Measurements from ENCODE around the gene BICRA.

Gene BICRA

DNA sequence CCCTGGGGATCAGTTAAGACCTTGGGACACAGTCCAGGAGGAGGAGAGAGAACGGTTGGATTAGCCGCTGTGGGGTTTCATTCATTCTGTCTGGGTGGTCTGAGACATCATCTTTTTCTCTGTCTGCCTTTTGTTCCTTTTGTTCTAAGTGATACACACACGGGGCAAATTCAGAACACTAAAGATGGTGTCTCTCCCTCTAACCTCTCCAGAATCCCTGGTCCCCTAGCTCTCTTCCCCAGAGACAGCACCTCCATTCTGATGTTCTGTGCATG is 5.0 kb downstream of the BICRA start:
- H2AFZ ChIP-seq = no peak overlapping the region
- no peaks in the 10 kb centered on the region for H3K36me3 ChIP-seq (ENCODE audit: control insufficient read depth, insufficient read depth, low read length)
- H3K4me3 ChIP-seq (ENCODE audit: low read depth, low read length) = no peak overlapping the region
- H3K4me1 ChIP-seq = peaks cover 3% of the 10 kb centered on the region
- H3K9ac ChIP-seq = no peak overlapping the region
- H3K27me3 ChIP-seq (ENCODE audit: control insufficient read depth, insufficient read depth, low read length) = no peaks in the 10 kb centered on the region
- no peak overlapping the region for H3K4me2 ChIP-seq (ENCODE audit: low read length)
- H3K27ac ChIP-seq = no peak overlapping the region
- TF ChIP-seq, protein P1, sequence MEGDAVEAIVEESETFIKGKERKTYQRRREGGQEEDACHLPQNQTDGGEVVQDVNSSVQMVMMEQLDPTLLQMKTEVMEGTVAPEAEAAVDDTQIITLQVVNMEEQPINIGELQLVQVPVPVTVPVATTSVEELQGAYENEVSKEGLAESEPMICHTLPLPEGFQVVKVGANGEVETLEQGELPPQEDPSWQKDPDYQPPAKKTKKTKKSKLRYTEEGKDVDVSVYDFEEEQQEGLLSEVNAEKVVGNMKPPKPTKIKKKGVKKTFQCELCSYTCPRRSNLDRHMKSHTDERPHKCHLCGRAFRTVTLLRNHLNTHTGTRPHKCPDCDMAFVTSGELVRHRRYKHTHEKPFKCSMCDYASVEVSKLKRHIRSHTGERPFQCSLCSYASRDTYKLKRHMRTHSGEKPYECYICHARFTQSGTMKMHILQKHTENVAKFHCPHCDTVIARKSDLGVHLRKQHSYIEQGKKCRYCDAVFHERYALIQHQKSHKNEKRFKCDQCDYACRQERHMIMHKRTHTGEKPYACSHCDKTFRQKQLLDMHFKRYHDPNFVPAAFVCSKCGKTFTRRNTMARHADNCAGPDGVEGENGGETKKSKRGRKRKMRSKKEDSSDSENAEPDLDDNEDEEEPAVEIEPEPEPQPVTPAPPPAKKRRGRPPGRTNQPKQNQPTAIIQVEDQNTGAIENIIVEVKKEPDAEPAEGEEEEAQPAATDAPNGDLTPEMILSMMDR (IDR thresholded peaks at IDR 0.05) = no peak
- H3K9me3 ChIP-seq (ENCODE audit: control insufficient read depth, low read length) = no peaks in the 10 kb centered on the region
- H3K79me2 ChIP-seq = peaks cover 70% of the 10 kb centered on the region

DNA sequence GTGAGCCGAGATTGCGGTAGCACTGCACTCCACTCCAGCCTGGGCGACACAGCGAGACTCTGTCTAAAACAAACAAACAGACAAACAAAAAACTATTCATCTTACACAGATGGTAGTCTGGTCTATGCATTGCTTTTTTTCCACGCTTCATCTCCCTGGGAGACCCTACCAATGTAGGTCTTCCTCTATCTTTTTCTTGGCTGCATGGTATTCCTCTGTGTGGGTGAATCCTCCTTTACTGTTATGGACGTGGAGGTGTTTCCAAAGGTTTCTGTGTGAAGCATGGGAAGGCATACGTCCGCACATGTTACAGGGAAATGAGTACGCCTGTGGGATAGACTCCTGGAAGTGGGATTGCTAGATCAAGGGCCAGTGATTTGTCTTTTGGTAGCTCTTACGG is 5.6 kb downstream of the BICRA start:
- H3K27ac ChIP-seq = no peak overlapping the region

DNA sequence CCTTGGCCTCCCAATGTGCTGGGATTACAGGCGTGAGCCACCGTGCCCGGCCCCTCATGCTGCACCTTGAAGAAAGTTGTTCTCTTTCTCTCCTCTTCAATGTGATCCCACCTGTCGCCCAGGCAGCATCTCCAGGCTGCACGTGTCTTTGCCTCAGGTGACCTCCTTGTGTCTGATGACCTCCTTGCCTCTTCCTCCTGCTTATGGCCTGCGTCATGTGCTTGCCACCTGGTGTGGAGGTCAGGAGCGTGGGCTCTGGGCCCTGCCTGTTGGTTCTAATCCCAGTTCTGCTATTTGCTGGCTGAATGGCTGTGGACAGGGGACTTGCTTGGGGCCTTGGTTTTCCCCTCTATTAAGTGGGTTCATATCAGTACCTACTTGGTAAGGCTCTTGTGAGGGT is 6.3 kb downstream of the BICRA start:
- H3K9ac ChIP-seq = no peak overlapping the region
- H3K4me1 ChIP-seq = peaks cover 3% of the 10 kb centered on the region
- TF ChIP-seq, protein P1 (IDR thresholded peaks at IDR 0.05) = no peak
- peaks cover 75% of the 10 kb centered on the region for H3K79me2 ChIP-seq
- H2AFZ ChIP-seq = no peak overlapping the region
- no peak overlapping the region for H3K4me2 ChIP-seq (ENCODE audit: low read length)
- H3K27me3 ChIP-seq (ENCODE audit: control insufficient read depth, insufficient read depth, low read length) = no peaks in the 10 kb centered on the region
- no peaks in the 10 kb centered on the region for H3K36me3 ChIP-seq (ENCODE audit: control insufficient read depth, insufficient read depth, low read length)
- H3K4me3 ChIP-seq (ENCODE audit: low read depth, low read length) = no peak overlapping the region
- no peaks in the 10 kb centered on the region for H3K9me3 ChIP-seq (ENCODE audit: control insufficient read depth, low read length)
- H3K27ac ChIP-seq = no peak overlapping the region

More for the DNA sequence above, 5.6 kb downstream of the BICRA start:
- Histone ChIP-seq H3K9ac (no peak overlapping the region), H2AFZ (no peak overlapping the region), H3K79me2 (peaks cover 72% of the 10 kb centered on the region), H3K27me3 (ENCODE audit: control insufficient read depth, insufficient read depth, low read length) (no peaks in the 10 kb centered on the region), H3K4me1 (peaks cover 3% of the 10 kb centered on the region), H3K4me2 (ENCODE audit: low read length) (no peak overlapping the region), H3K9me3 (ENCODE audit: control insufficient read depth, low read length) (no peaks in the 10 kb centered on the region), H3K4me3 (ENCODE audit: low read depth, low read length) (no peak overlapping the region), H3K36me3 (ENCODE audit: control insufficient read depth, insufficient read depth, low read length) (no peaks in the 10 kb centered on the region)
- TF ChIP-seq, protein P1 (IDR thresholded peaks at IDR 0.05) = no peak

DNA sequence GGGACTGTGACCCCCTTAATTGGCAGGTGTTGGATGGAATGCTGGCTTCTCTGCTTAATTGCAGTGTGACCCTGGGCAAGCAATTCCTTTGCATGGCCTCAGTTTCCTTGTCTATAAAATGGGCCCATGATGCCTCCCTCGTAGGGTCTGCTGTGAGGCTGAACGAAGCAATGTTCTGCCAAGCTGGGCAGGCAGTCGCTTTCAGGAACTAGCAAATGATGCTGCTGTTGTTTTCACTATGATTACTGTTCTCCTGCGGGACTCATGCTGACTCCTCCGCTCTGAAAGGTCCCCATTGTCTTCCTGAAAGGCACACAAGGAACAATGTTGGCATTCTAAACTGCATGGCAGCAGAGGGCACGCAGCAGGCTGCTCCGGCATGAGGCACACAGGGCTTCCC is 6.8 kb downstream of the BICRA start:
- Histone ChIP-seq H3K4me2 (ENCODE audit: low read length) (no peak overlapping the region), H3K9ac (no peak overlapping the region), H3K36me3 (ENCODE audit: control insufficient read depth, insufficient read depth, low read length) (no peaks in the 10 kb centered on the region), H3K9me3 (ENCODE audit: control insufficient read depth, low read length) (no peaks in the 10 kb centered on the region), H3K79me2 (peaks cover 73% of the 10 kb centered on the region), H3K4me1 (peaks cover 3% of the 10 kb centered on the region), H3K27ac (no peak overlapping the region), H3K27me3 (ENCODE audit: control insufficient read depth, insufficient read depth, low read length) (no peaks in the 10 kb centered on the region), H3K4me3 (ENCODE audit: low read depth, low read length) (no peak overlapping the region), H2AFZ (no peak overlapping the region)
- TF ChIP-seq, protein P1 (IDR thresholded peaks at IDR 0.05) = no peak

DNA sequence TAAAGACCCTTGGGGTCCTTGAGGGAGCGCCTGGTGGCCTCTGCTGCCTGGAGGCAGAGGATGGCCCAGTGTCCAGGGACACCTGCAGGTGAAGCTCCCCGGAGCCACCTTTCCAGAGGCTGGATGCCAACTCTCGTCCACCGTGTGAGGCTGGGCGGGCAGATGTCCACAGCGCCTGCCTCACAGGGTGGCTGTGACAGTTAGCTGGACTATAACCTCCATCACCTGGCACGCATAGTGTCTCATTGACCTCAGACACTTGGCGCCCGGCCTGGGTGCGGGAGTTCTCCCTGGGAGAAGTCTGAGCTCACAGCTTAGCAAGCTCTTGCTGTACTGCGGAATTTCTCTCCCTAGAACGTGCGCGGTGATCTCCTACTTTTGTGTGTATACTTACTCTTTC is 9.8 kb downstream of the BICRA start:
- Histone ChIP-seq H3K4me1 (peaks cover 3% of the 10 kb centered on the region), H3K9ac (no peak overlapping the region), H3K4me2 (ENCODE audit: low read length) (no peak overlapping the region), H2AFZ (no peak overlapping the region), H3K79me2 (peaks cover 75% of the 10 kb centered on the region), H3K27me3 (ENCODE audit: control insufficient read depth, insufficient read depth, low read length) (no peaks in the 10 kb centered on the region), H3K36me3 (ENCODE audit: control insufficient read depth, insufficient read depth, low read length) (no peaks in the 10 kb centered on the region), H3K9me3 (ENCODE audit: control insufficient read depth, low read length) (no peaks in the 10 kb centered on the region), H3K27ac (no peak overlapping the region), H3K4me3 (ENCODE audit: low read depth, low read length) (no peak overlapping the region)
- TF ChIP-seq, protein P1 (IDR thresholded peaks at IDR 0.05) = no peak
